ENCODE results near the gene TMEM43. TPM values are rescaled to one million over a fixed set of nuclear protein-coding genes. Genes with fewer than 3 reads are reported as not detected.
A peak's percentile ranks its signal among the peaks of the same experiment; 100 is the strongest.

TMEM43 gene
- total and polyA plus RNA-seq, 7 experiments from 2014 or later: 30.1 to 55.8 (median 50.3) TPM

DNA sequence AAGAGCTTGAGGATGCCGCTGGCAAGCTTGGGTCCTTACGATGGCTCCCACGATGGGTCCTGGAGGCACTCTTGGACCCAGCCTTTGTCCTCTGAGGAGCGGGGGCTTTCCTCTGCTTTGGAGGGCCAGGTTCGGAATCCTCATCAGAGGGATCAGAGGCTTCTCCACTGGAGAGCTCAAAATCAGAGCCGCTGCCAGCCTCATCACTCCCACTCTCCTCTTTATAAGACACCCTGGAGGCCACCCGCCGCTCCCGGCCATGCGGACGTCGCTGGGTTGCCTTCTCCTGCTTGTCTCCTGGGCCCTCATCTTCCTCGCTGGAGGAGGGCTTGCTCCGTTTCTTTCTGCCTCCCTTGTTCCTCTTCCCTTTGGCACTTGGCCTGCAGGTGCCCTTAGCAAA, 33.5 kb downstream of the TMEM43 start:
- Mint-ChIP-seq H3K4me1 (peaks cover 6 to 37% (median 28%) of the 10 kb centered on the region in 7 donors), H3K9me3 (peaks cover 0 to 20% (median 12%) of the 10 kb centered on the region in 11 donors), H3K27ac (peak overlapping the region in 2 of 9 donors; percentile 5 to 26), H3K36me3 (peaks cover 52 to 84% (median 65%) of the 10 kb centered on the region in 5 donors), H3K4me3 (no peak overlapping the region), H3K27me3 (no peaks in the 10 kb centered on the region)
- Histone ChIP-seq H3K9me3 (ENCODE audit: control insufficient read depth in 2 of 3, low read length in 3 of 3) (peaks cover 0 to 13% (median 0%) of the 10 kb centered on the region in 3 experiments), H3K27me3 (ENCODE audit: control insufficient read depth in 2 of 2, insufficient read depth in 2 of 2, low read length in 2 of 2) (no peaks in the 10 kb centered on the region), H3K4me1 (ENCODE audit: control insufficient read depth in 2 of 2, insufficient read depth in 2 of 2, low read length in 2 of 2) (no peaks in the 10 kb centered on the region), H3K4me3 (ENCODE audit: low read length) (no peak overlapping the region), H3K36me3 (ENCODE audit: control insufficient read depth in 2 of 3, insufficient read depth in 3 of 3, low read length in 3 of 3) (peaks cover 48 to 94% (median 63%) of the 10 kb centered on the region in 3 experiments), H3K27ac (ENCODE audit: low read depth, low read length) (no peak overlapping the region)
- ATAC-seq (no peak), DNase-seq (no peak)
- ChIA-PET CTCF (no interaction called here), POLR2A (interaction anchor here (0.6 to 2.1 kb wide), 3 partner anchors 13 to 33 kb away, joined by 3 to 5 read pairs (median 5); partner anchors contain the start of genes LSM3, TMEM43 and XPC)
- intact Hi-C loops (cut with micrococcal nuclease): no loop called here

DNA sequence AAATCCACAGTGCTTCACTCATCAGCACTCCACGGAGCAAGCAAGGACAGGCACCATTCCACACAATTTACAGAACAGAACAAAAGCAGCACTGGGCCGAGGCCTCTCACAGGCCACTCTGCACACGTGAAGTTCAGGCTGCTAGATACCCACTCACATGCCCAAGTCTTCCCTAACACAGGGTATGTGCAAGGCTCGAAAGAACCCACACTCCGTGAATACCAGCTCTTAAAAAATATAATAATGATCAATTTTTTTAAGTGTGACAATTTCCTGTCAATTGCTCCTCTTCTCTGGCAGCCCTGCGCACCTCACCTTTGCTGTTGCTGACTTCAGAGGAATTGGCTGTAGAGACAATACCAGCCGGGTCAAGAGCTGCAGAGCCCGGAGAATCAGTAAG, 34.6 kb downstream of the TMEM43 start:
- ATAC-seq (no peak), DNase-seq (no peak)
- H3K9me3 Mint-ChIP-seq: peaks cover 0 to 20% (median 12%) of the 10 kb centered on the region in 11 donors
- Histone ChIP-seq H3K9me3 (ENCODE audit: control insufficient read depth in 2 of 3, low read length in 3 of 3) (peaks cover 0 to 13% (median 0%) of the 10 kb centered on the region in 3 experiments), H3K4me3 (ENCODE audit: low read length) (no peak overlapping the region), H3K27me3 (ENCODE audit: control insufficient read depth in 2 of 2, insufficient read depth in 2 of 2, low read length in 2 of 2) (no peaks in the 10 kb centered on the region), H3K36me3 (ENCODE audit: control insufficient read depth in 2 of 3, insufficient read depth in 3 of 3, low read length in 3 of 3) (peaks cover 52 to 94% (median 69%) of the 10 kb centered on the region in 3 experiments), H3K4me1 (ENCODE audit: control insufficient read depth in 2 of 2, insufficient read depth in 2 of 2, low read length in 2 of 2) (no peaks in the 10 kb centered on the region), H3K27ac (ENCODE audit: low read depth, low read length) (no peak overlapping the region)
- ChIA-PET POLR2A (interaction anchor here (1.2 to 2.1 kb wide), 3 partner anchors 13 to 34 kb away, joined by 3 to 5 read pairs (median 5); partner anchors contain the start of genes LSM3, TMEM43 and XPC), CTCF (no interaction called here)
- no peaks in the 10 kb centered on the region for H3K27me3 Mint-ChIP-seq
- peak overlapping the region in 1 of 9 donors; percentile 42 for H3K27ac Mint-ChIP-seq
- H3K4me3 Mint-ChIP-seq: no peak overlapping the region
- peaks cover 45 to 85% (median 68%) of the 10 kb centered on the region in 5 donors for H3K36me3 Mint-ChIP-seq
- intact Hi-C loops (cut with micrococcal nuclease): no loop called here
- peaks cover under 1 to 37% (median 20%) of the 10 kb centered on the region in 7 donors for H3K4me1 Mint-ChIP-seq

DNA sequence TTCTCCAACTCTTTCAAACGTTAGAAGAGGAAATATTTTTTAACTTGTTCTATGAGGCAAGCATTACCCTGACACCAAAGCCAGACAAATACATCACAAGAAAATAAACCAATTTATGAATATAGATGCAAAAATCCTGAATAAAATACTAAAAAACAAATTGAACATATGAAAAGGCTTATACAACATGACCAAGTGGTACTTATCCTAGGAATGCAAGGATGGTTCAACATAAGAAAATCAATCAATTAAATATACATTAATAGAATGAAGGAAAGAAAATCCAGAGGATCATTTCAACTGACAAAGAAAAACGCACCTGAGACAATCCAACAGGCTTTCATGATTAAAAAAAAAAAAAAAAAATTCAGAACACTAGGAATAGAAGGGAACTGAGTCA, 36.4 kb downstream of the TMEM43 start:
- peaks cover 58 to 99% (median 65%) of the 10 kb centered on the region in 3 experiments for H3K36me3 ChIP-seq (ENCODE audit: control insufficient read depth in 2 of 3, insufficient read depth in 3 of 3, low read length in 3 of 3)
- ATAC-seq (no peak), DNase-seq (no peak)
- peaks cover 0 to 13% (median 0%) of the 10 kb centered on the region in 3 experiments for H3K9me3 ChIP-seq (ENCODE audit: control insufficient read depth in 2 of 3, low read length in 3 of 3)
- Mint-ChIP-seq H3K4me3 (no peak overlapping the region), H3K27me3 (no peaks in the 10 kb centered on the region), H3K36me3 (peaks cover 44 to 96% (median 80%) of the 10 kb centered on the region in 5 donors), H3K4me1 (peaks cover 4 to 28% (median 12%) of the 10 kb centered on the region in 7 donors), H3K9me3 (peaks cover 0 to 20% (median 12%) of the 10 kb centered on the region in 11 donors), H3K27ac (no peak overlapping the region)
- H3K27me3 ChIP-seq (ENCODE audit: control insufficient read depth in 2 of 2, insufficient read depth in 2 of 2, low read length in 2 of 2): no peaks in the 10 kb centered on the region
- CTCF ChIA-PET: no interaction called here
- no peak overlapping the region for H3K27ac ChIP-seq (ENCODE audit: low read depth, low read length)
- H3K4me1 ChIP-seq (ENCODE audit: control insufficient read depth in 2 of 2, insufficient read depth in 2 of 2, low read length in 2 of 2): no peaks in the 10 kb centered on the region
- POLR2A ChIA-PET: interaction anchor here (0.6 to 1.1 kb wide), 3 partner anchors 16 to 508 kb away, joined by 3 to 9 read pairs (median 4); no protein-coding TSS in a partner anchor
- H3K4me3 ChIP-seq (ENCODE audit: low read length): no peak overlapping the region
- intact Hi-C loops (cut with micrococcal nuclease): no loop called here

DNA sequence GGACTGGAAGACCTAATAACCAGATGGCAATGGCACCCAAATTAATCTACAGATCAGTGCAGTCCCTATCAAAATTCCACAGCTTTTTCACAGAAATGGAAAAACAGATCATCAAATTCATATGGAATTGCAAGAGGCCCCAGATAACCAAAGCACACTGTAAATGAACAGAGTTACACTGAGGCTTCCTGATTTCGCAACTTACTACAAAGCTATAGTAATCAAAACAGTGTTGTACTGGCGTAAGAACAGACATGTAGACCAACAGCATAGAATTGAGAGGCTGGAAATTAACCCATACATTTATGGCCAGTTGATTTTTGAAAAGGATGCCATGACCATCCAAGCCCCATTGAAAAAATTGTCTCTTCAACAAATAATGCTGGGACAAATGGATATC, 37.3 kb downstream of the TMEM43 start:
- Mint-ChIP-seq H3K9me3 (peaks cover 0 to 20% (median 12%) of the 10 kb centered on the region in 11 donors), H3K27me3 (no peaks in the 10 kb centered on the region), H3K4me3 (no peak overlapping the region), H3K36me3 (peaks cover 52 to 97% (median 85%) of the 10 kb centered on the region in 5 donors), H3K27ac (no peak overlapping the region), H3K4me1 (peaks cover 3 to 28% (median 8%) of the 10 kb centered on the region in 7 donors)
- H3K4me1 ChIP-seq (ENCODE audit: control insufficient read depth in 2 of 2, insufficient read depth in 2 of 2, low read length in 2 of 2): no peaks in the 10 kb centered on the region
- peaks cover 63 to 99% (median 65%) of the 10 kb centered on the region in 3 experiments for H3K36me3 ChIP-seq (ENCODE audit: control insufficient read depth in 2 of 3, insufficient read depth in 3 of 3, low read length in 3 of 3)
- H3K4me3 ChIP-seq (ENCODE audit: low read length): no peak overlapping the region
- H3K27me3 ChIP-seq (ENCODE audit: control insufficient read depth in 2 of 2, insufficient read depth in 2 of 2, low read length in 2 of 2): no peaks in the 10 kb centered on the region
- no peak for DNase-seq
- ChIA-PET POLR2A (interaction anchor here (0.6 to 1.0 kb wide), 3 partner anchors 19 to 507 kb away, joined by 3 to 4 read pairs (median 3); no protein-coding TSS in a partner anchor), CTCF (interaction anchor here (0.9 kb wide), 1 partner anchor 9 kb away, joined by 3 read pairs; no protein-coding TSS in a partner anchor)
- intact Hi-C loops (cut with micrococcal nuclease): no loop called here
- H3K9me3 ChIP-seq (ENCODE audit: control insufficient read depth in 2 of 3, low read length in 3 of 3): peaks cover 0 to 13% (median 0%) of the 10 kb centered on the region in 3 experiments
- no peak overlapping the region for H3K27ac ChIP-seq (ENCODE audit: low read depth, low read length)
- no peak for ATAC-seq

DNA sequence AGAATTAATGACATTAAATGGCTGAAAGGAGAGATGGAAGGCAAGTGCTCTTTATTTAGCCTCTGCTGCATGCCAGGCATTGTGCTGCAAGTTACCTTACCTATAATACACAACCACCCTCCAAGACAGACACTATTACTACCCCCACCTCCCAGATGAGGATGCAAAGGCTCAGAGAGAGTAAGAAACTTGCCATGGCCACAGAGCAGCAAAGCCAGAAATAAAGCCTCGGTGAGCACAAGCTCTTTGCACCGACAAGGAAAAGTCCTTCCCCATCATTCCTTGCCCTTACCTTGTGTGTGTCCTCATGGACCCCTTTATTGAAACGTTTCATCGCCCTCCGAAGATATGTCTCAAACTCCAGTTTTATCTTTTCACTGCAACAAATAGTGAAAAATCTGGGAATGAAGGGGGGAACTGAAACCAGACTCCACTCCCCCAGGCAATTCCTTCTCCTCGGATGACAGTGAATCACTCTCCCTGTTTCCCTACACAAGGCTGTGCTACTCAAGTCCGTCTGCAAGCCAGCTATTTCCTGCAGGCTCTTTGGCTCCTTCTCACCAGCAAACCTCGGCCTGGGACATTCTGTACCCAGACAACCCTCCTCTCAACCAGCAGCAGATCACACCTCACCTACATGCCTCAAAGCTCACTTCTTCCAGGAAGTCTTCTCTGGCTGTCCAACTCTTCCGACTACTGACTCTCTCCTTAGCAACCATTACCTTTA, 42.2 kb downstream of the TMEM43 start:
- Histone ChIP-seq H3K4me1 (ENCODE audit: control insufficient read depth in 2 of 2, insufficient read depth in 2 of 2, low read length in 2 of 2) (peaks cover 0 to 1% of the 10 kb centered on the region in 2 donors), H3K4me3 (ENCODE audit: low read length) (no peak overlapping the region), H3K36me3 (ENCODE audit: control insufficient read depth in 2 of 3, insufficient read depth in 3 of 3, low read length in 3 of 3) (peaks cover 61 to 100% (median 72%) of the 10 kb centered on the region in 3 experiments), H3K27me3 (ENCODE audit: control insufficient read depth in 2 of 2, insufficient read depth in 2 of 2, low read length in 2 of 2) (no peaks in the 10 kb centered on the region), H3K27ac (ENCODE audit: low read depth, low read length) (no peak overlapping the region), H3K9me3 (ENCODE audit: control insufficient read depth in 2 of 3, low read length in 3 of 3) (peaks cover 0 to 5% (median 0%) of the 10 kb centered on the region in 3 experiments)
- H3K27me3 Mint-ChIP-seq: no peaks in the 10 kb centered on the region
- peaks cover 16 to 52% (median 33%) of the 10 kb centered on the region in 7 donors for H3K4me1 Mint-ChIP-seq
- intact Hi-C loops (cut with micrococcal nuclease): no loop called here
- POLR2A ChIA-PET: interaction anchor here (0.9 to 3.3 kb wide), 5 partner anchors 9 to 21 kb away, joined by 3 to 12 read pairs (median 3); partner anchors contain the start of genes LSM3 and XPC
- CTCF ChIA-PET: interaction anchor here (1.0 kb wide), 1 partner anchor 22 kb away, joined by 4 read pairs; no protein-coding TSS in a partner anchor
- ATAC-seq (no peak), DNase-seq (no peak)
- H3K27ac Mint-ChIP-seq: peak overlapping the region in 1 of 9 donors; percentile 49
- peaks cover 0 to 7% (median 4%) of the 10 kb centered on the region in 11 donors for H3K9me3 Mint-ChIP-seq
- H3K4me3 Mint-ChIP-seq: no peak overlapping the region
- H3K36me3 Mint-ChIP-seq: peaks cover 51 to 99% (median 85%) of the 10 kb centered on the region in 5 donors

DNA sequence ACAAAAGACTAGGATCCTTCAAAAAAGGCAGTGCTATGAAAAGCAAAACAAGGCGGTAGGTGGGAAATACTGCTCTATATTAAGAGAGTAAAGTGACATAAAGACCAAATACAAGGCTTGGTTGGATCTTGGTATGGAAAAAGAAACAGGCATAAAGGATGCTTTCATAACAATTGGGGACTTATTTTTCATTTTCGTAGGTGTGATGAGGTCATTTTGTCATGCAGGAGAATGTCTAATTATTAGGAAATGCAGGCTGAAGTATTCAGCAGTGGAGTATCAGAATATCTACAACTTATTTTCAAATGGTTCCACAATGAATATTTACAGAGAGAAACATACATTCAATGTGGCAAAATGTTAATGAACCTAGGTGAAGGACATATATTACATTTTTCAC, 44.6 kb downstream of the TMEM43 start:
- no peak for ATAC-seq
- intact Hi-C loops (cut with micrococcal nuclease): no loop called here
- Mint-ChIP-seq H3K4me3 (peak overlapping the region in 1 of 10 donors; percentile 24), H3K36me3 (peaks cover 47 to 87% (median 74%) of the 10 kb centered on the region in 5 donors), H3K4me1 (peaks cover 24 to 63% (median 53%) of the 10 kb centered on the region in 7 donors), H3K9me3 (no peaks in the 10 kb centered on the region), H3K27me3 (no peaks in the 10 kb centered on the region), H3K27ac (no peak overlapping the region)
- CTCF ChIA-PET: no interaction called here
- DNase-seq: no peak
- Histone ChIP-seq H3K36me3 (ENCODE audit: control insufficient read depth in 2 of 3, insufficient read depth in 3 of 3, low read length in 3 of 3) (peaks cover 46 to 86% (median 66%) of the 10 kb centered on the region in 3 experiments), H3K9me3 (ENCODE audit: control insufficient read depth in 2 of 3, low read length in 3 of 3) (no peaks in the 10 kb centered on the region), H3K27me3 (ENCODE audit: control insufficient read depth in 2 of 2, insufficient read depth in 2 of 2, low read length in 2 of 2) (no peaks in the 10 kb centered on the region), H3K27ac (ENCODE audit: low read depth, low read length) (no peak overlapping the region), H3K4me3 (ENCODE audit: low read length) (no peak overlapping the region), H3K4me1 (ENCODE audit: control insufficient read depth in 2 of 2, insufficient read depth in 2 of 2, low read length in 2 of 2) (peaks cover 10 to 19% of the 10 kb centered on the region in 2 donors)
- POLR2A ChIA-PET: interaction anchor here (1.5 to 3.3 kb wide), 2 partner anchors 9 kb away, joined by 5 to 12 read pairs; partner anchors contain the start of genes LSM3 and XPC
